A549 (cell line): Measurements from ENCODE around the gene SHISAL1. TPM values are rescaled to one million over a fixed set of nuclear protein-coding genes. Genes with fewer than 3 reads are reported as not detected.

Source experiments
- ATAC-seq, 2 experiments: fragments of 200-7000 bp in 1 of 2; fragments of >200 bp in 1 of 2; cut with Nextera tagmentation in 1 of 2; cut with Tn5 transposase in 1 of 2; 3 replicates each; pipeline versions ENCODE4 v1.8.0 to v1.9.1; 2018 to 2020; ENCODE audit warnings: mild to moderate bottlenecking in 1 of 2, moderate library complexity in 1 of 2
- CTCF ChIA-PET: fragments of 300-600 bp; sonication (Branson Sonifier 250); formaldehyde crosslinking; extraction: SDS; loops from one replicate; lab custom pipeline; 2021; ENCODE audit warnings: antibody characterized with exemption, inconsistent platforms; lab: Yijun Ruan, JAX
- POLR2A ChIA-PET: fragments of 350-600 bp; formaldehyde crosslinking; extraction: SDS; loops from one replicate; lab custom pipeline; 2021; ENCODE audit warnings: antibody characterized with exemption, inconsistent platforms; lab: Yijun Ruan, JAX
- DNase-seq, 2 experiments: peaks; one replicate each; pipeline versions ENCODE4 v3.0.0 to v3.0.0-alpha.2; 2011 to 2016; ENCODE audit warnings: low read depth in 1 of 2, low spot score in 1 of 2
- FAIRE-seq: peaks from 2 replicates; lab custom pipeline; 2011; peaks lifted over from hg19 to GRCh38; lab: Jason Lieb, UNC
- H3K27ac ChIP-seq, 2 experiments: fragments of >200 bp; sonication (Bioruptor Twin); formaldehyde crosslinking; 3 replicates each; pipeline ENCODE4 v1.5.1; 2016 to 2017
- H3K4me1 ChIP-seq: fragments of >200 bp; sonication (Bioruptor Twin); formaldehyde crosslinking; 3 replicates; pipeline ENCODE4 v1.6.1; 2016
- H3K4me2 ChIP-seq: fragments of >200 bp; sonication (Bioruptor Twin); formaldehyde crosslinking; 3 replicates; pipeline ENCODE4 v1.6.1; 2016
- H3K4me3 ChIP-seq: fragments of >200 bp; sonication (Bioruptor Twin); formaldehyde crosslinking; 3 replicates; pipeline ENCODE4 v1.5.1; 2016
- H3K9me3 ChIP-seq: fragments of >200 bp; sonication (Bioruptor Twin); formaldehyde crosslinking; 3 replicates; pipeline ENCODE4 v1.6.1; 2016
- ATOH8 ChIP-seq: fragments of 250-450 bp; sonication (Bioruptor Pico); IDR thresholded peaks from 2 replicates; pipeline ENCODE4 v1.5.0; 2020; ENCODE audit warnings: low read depth, mild to moderate bottlenecking, moderate library complexity
- BHLHE40 ChIP-seq: IDR thresholded peaks from 2 replicates; pipeline ENCODE4 v1.6.1; 2012; ENCODE audit warnings: low read depth, low read length, inconsistent platforms
- CEBPB ChIP-seq, 2 experiments: fragments of >200 bp in 1 of 2; sonication (Bioruptor Twin) in 1 of 2; formaldehyde crosslinking in 1 of 2; IDR thresholded peaks; 2 replicates each; pipeline ENCODE4 v1.6.1; 2012 to 2016
- CHD4 ChIP-seq: fragments of 200-600 bp; sonication (generic); IDR thresholded peaks from 2 replicates; pipeline ENCODE4 v1.6.1; 2016; ENCODE audit warnings: antibody characterized with exemption, mild to moderate bottlenecking, borderline replicate concordance
- FOSL2 ChIP-seq, 2 experiments: fragments of 450-650 bp in 1 of 2; fragments of >200 bp in 1 of 2; sonication (Bioruptor Twin) in 1 of 2; formaldehyde crosslinking; IDR thresholded peaks; 2 replicates each; pipeline versions ENCODE4 v1.5.0 to v1.6.1; 2016 to 2020; ENCODE audit warnings: mild to moderate bottlenecking in 1 of 2, moderate library complexity in 1 of 2
- GATA3 ChIP-seq: IDR thresholded peaks from 2 replicates; pipeline ENCODE4 v1.6.1; 2012; ENCODE audit warnings: borderline replicate concordance
- HDAC2 ChIP-seq: fragments of 200-600 bp; sonication (generic); IDR thresholded peaks from 2 replicates; pipeline ENCODE4 v1.6.1; 2016
- HEYL ChIP-seq: fragments of 250-450 bp; sonication (Bioruptor Pico); IDR thresholded peaks from 2 replicates; pipeline ENCODE4 v1.8.0; 2021; ENCODE audit warnings: mild to moderate bottlenecking, moderate library complexity
- HOXB13 ChIP-seq: fragments of 250-450 bp; sonication (Bioruptor Pico); IDR thresholded peaks from 2 replicates; pipeline ENCODE4 v1.5.0; 2020; ENCODE audit warnings: low read depth, mild to moderate bottlenecking, moderate library complexity
- JUNB ChIP-seq: fragments of >200 bp; sonication (Bioruptor Twin); formaldehyde crosslinking; IDR thresholded peaks from 2 replicates; pipeline ENCODE4 v1.6.1; 2016
- KDM1A ChIP-seq: fragments of 200-600 bp; sonication (generic); IDR thresholded peaks from 2 replicates; pipeline ENCODE4 v1.6.1; 2016; ENCODE audit warnings: low read depth, mild to moderate bottlenecking
- KDM5A ChIP-seq: fragments of 200-600 bp; sonication (generic); IDR thresholded peaks from 2 replicates; pipeline ENCODE4 v1.6.1; 2016; ENCODE audit warnings: antibody characterized with exemption, mild to moderate bottlenecking
- MAZ ChIP-seq: fragments of 150-350 bp; IDR thresholded peaks from 2 replicates; pipeline ENCODE4 v1.6.1; 2014; ENCODE audit warnings: antibody characterized with exemption, low read depth, low read length, borderline replicate concordance
- MYC ChIP-seq: IDR thresholded peaks from 2 replicates; pipeline ENCODE4 v1.6.1; 2012; ENCODE audit warnings: mild to moderate bottlenecking, inconsistent platforms, low read length, improper control_type of control experiment, borderline replicate concordance
- NPAS2 ChIP-seq: fragments of 250-450 bp; sonication (Bioruptor Pico); IDR thresholded peaks from 2 replicates; pipeline ENCODE4 v1.8.0; 2022; ENCODE audit warnings: mild to moderate bottlenecking, moderate library complexity, borderline replicate concordance
- POLR2A ChIP-seq: IDR thresholded peaks from 2 replicates; pipeline ENCODE4 v1.6.1; 2012; ENCODE audit warnings: mild to moderate bottlenecking, low read length
- POLR2AphosphoS2 ChIP-seq: conservative IDR thresholded peaks from 2 replicates; pipeline ENCODE4 v1.6.1; 2012; ENCODE audit warnings: low read length, improper control_type of control experiment, inconsistent platforms
- REST ChIP-seq: fragments of 200-600 bp; sonication (generic); IDR thresholded peaks from 2 replicates; pipeline ENCODE4 v1.6.1; 2016; ENCODE audit warnings: antibody characterized with exemption, mild to moderate bottlenecking, moderate library complexity
- RNF2 ChIP-seq: fragments of 200-600 bp; sonication (generic); IDR thresholded peaks from 2 replicates; pipeline ENCODE4 v1.6.1; 2016; ENCODE audit warnings: low read depth, mild to moderate bottlenecking, antibody characterized with exemption, moderate library complexity, borderline replicate concordance
- TFCP2L1 ChIP-seq: fragments of 250-450 bp; sonication (Bioruptor Pico); IDR thresholded peaks from 2 replicates; pipeline ENCODE4 v1.5.0; 2021; ENCODE audit warnings: mild to moderate bottlenecking
- ZFP36 ChIP-seq: fragments of 450-650 bp; IDR thresholded peaks from 2 replicates; pipeline ENCODE4 v1.6.1; 2014; ENCODE audit warnings: borderline replicate concordance; ENCODE audit not compliant: partially characterized antibody
- ZNF302 ChIP-seq: fragments of 250-450 bp; sonication (Bioruptor Pico); IDR thresholded peaks from 2 replicates; pipeline ENCODE4 v1.9.0; 2021; ENCODE audit warnings: inconsistent platforms, mild to moderate bottlenecking, moderate library complexity
- WGBS: methylation state at CpG from one replicate; pipeline ENCODE4 v1.1.6; 2017; ENCODE audit errors: missing lambda C conversion rate; 5-methylcytosine and 5-hydroxymethylcytosine counted together
- polyA plus RNA-seq, 4 experiments: library from polyadenylated mRNA; depleted of rRNA in 3 of 4; stranded (reverse); fragments of >200 nt; fragmentation: RNase III in 1 of 4; extraction: RNeasy Plus Mini Kit Qiagen cat#74134 plus additional on column Dnase treatment in 1 of 4; gene quantifications; 2 replicates in 3 of 4; 3 replicates in 1 of 4; pipeline ENCODE4 v1.2.3, GENCODE V29; 2011 to 2017
- TF ChIP-seq, protein P1 (sequence below): IDR thresholded peaks from 2 replicates; pipeline ENCODE4 v1.6.1; 2012
- TF ChIP-seq, protein P2 (sequence below): fragments of >200 bp; sonication (Bioruptor Twin); formaldehyde crosslinking; IDR thresholded peaks from 2 replicates; pipeline ENCODE4 v1.6.1; 2016
- TF ChIP-seq, protein P3 (sequence below): fragments of 150-350 bp; IDR thresholded peaks from 2 replicates; pipeline ENCODE4 v1.6.1; 2014; ENCODE audit warnings: low read depth, mild to moderate bottlenecking, low read length

The SHISAL1 gene
- polyA plus RNA-seq, 2 of the 4 experiments (the other 2 are of a cell fraction) = 0.61 to 1.9 TPM

DNA sequence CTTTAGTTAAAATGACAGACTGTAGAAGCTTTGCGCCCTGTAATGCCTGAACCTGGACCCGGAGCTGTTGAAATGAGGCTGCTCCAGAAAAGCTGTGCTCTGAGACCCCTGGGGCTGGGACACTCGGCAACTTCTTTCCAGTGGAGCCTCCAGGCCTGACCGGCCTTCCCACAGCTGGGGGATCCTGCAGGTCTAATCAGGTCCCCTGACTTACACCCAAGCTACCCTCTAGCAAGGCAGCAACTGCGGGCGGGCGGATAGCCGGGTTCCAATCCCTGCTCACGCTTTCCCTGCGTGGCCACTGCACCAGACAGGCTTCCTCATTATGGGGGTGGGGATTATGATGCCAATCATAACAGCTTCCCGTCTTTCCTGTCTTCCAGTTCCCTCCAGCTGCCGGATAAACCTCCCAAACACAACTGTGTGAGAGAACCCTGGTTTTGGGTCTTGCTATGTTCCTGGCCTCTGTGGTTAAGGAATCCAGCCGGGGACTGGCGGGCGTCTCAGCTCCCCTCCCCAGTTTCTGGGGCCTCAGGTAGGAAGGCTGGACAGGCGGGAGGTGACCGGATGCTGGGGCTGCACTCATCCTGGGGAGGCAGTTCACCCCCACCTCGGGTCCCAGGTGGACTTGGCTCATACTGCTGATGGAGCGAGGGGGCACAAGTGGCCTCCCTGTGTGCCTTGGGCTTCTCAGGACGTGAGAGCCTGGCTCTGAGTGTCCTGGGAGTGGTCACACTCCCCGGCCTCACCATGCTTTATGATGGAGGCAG, 93.5 kb downstream of the SHISAL1 start:
- WGBS = 67% methylated on average over 18 of the region's 21 CpGs
- ChIA-PET CTCF (interaction anchor here (0.7 kb wide), 1 partner anchor 39 kb away, joined by 3 read pairs; no protein-coding TSS in a partner anchor), POLR2A (no interaction called here)
- FAIRE-seq = no peak
- ATAC-seq = no peak
- TF ChIP-seq, protein P1, sequence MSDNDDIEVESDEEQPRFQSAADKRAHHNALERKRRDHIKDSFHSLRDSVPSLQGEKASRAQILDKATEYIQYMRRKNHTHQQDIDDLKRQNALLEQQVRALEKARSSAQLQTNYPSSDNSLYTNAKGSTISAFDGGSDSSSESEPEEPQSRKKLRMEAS = no peak
- TF ChIP-seq KDM1A = no peak
- no peak for TF ChIP-seq ZNF302 (CRISPR knock-in tag)
- no peak for TF ChIP-seq POLR2A
- TF ChIP-seq MYC = no peak
- TF ChIP-seq, protein P2, sequence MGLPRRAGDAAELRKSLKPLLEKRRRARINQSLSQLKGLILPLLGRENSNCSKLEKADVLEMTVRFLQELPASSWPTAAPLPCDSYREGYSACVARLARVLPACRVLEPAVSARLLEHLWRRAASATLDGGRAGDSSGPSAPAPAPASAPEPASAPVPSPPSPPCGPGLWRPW = no peak
- TF ChIP-seq REST = no peak
- TF ChIP-seq HEYL = no peak
- Histone ChIP-seq H3K9me3 (no peaks in the 10 kb centered on the region), H3K4me1 (no peaks in the 10 kb centered on the region), H3K4me2 (no peak overlapping the region), H3K4me3 (no peak overlapping the region), H3K27ac (no peak overlapping the region)
- no peak for DNase-seq

DNA sequence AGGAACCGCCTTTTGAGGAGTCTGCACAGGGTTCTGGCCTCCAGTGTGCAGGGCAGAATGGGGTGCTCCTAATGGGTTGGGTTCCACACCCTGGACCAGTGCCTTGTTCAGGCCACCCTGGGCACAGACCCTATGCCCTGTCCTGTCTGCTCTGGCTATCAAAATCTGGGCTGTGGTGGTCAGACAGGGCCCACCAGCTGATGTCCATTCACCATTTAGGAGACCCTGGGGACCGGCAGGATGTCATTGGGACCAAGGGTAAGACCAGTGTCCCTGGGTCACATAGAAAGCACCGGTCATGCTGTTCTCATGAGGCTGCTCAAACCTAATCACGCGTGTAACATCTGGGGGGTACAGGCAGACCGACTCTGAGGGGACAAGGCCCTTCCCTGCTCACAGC, 94.7 kb downstream of the SHISAL1 start:
- 88% methylated on average over 3 of the region's 6 CpGs for WGBS
- no peaks in the 10 kb centered on the region for H3K9me3 ChIP-seq

More for the DNA sequence above, 94.7 kb downstream of the SHISAL1 start:
- ChIA-PET CTCF (interaction anchor here (1.5 kb wide), 1 partner anchor 405 kb away, joined by 5 read pairs; no protein-coding TSS in a partner anchor), POLR2A (no interaction called here)
- no peaks in the 10 kb centered on the region for H3K4me1 ChIP-seq
- H3K4me3 ChIP-seq = no peak overlapping the region
- FAIRE-seq = no peak
- DNase-seq = no peak
- no peak overlapping the region for H3K27ac ChIP-seq
- ATAC-seq = no peak
- no peak for TF ChIP-seq ATOH8 (CRISPR knock-in tag)
- TF ChIP-seq FOSL2 (IDR thresholded peaks at IDR 0.05) = no peak
- no peak for TF ChIP-seq FOSL2 (CRISPR knock-in tag; IDR thresholded peaks at IDR 0.05)
- TF ChIP-seq JUNB = no peak
- TF ChIP-seq KDM5A = no peak
- TF ChIP-seq REST = no peak
- TF ChIP-seq GATA3 = no peak
- no peak for TF ChIP-seq TFCP2L1 (CRISPR knock-in tag)
- TF ChIP-seq CEBPB (IDR thresholded peaks at IDR 0.05) = no peak
- TF ChIP-seq BHLHE40 = no peak
- no peak for TF ChIP-seq POLR2AphosphoS2
- no peak for TF ChIP-seq HDAC2
- no peak for TF ChIP-seq MAZ
- TF ChIP-seq ZFP36 = no peak
- no peak for TF ChIP-seq CHD4
- TF ChIP-seq NPAS2 (CRISPR knock-in tag) = no peak
- TF ChIP-seq HOXB13 = no peak
- TF ChIP-seq, protein P1 = no peak
- TF ChIP-seq RNF2 = no peak
- TF ChIP-seq MYC = no peak
- TF ChIP-seq, protein P3, sequence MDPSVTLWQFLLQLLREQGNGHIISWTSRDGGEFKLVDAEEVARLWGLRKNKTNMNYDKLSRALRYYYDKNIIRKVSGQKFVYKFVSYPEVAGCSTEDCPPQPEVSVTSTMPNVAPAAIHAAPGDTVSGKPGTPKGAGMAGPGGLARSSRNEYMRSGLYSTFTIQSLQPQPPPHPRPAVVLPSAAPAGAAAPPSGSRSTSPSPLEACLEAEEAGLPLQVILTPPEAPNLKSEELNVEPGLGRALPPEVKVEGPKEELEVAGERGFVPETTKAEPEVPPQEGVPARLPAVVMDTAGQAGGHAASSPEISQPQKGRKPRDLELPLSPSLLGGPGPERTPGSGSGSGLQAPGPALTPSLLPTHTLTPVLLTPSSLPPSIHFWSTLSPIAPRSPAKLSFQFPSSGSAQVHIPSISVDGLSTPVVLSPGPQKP = no peak
- no peak overlapping the region for H3K4me2 ChIP-seq
